Measurements from ENCODE around the gene BLTP2.

Gene BLTP2

DNA sequence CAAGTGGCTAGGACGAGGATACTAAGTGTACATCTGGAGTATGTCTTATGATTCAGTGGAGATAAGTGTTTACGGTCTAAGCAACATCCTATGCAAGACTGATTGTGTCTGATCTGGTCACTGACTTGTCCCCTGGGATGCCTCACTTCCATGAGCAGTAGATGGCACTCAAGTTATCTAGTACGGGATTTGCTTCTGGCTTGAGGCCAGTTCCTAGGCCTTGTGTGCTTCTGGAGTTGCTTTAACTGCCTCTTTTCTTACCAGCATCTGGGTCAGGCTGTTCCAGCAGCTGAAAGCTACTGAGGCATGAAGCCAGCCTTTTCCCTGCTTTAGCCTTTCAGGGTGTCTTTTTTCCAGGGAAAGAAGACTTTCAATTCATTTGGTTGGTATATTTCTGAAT is 40.0 kb upstream of the BLTP2 start:
- Mint-ChIP-seq H3K27me3 (ENCODE audit: low read depth) (no peaks in the 10 kb centered on the region), H3K27ac (no peak overlapping the region), H3K4me3 (no peak overlapping the region), H3K36me3 (ENCODE audit: low read depth) (peaks cover 81% of the 10 kb centered on the region), H3K4me1 (no peaks in the 10 kb centered on the region), H3K9me3 (no peaks in the 10 kb centered on the region)
- TF ChIP-seq, protein P1, sequence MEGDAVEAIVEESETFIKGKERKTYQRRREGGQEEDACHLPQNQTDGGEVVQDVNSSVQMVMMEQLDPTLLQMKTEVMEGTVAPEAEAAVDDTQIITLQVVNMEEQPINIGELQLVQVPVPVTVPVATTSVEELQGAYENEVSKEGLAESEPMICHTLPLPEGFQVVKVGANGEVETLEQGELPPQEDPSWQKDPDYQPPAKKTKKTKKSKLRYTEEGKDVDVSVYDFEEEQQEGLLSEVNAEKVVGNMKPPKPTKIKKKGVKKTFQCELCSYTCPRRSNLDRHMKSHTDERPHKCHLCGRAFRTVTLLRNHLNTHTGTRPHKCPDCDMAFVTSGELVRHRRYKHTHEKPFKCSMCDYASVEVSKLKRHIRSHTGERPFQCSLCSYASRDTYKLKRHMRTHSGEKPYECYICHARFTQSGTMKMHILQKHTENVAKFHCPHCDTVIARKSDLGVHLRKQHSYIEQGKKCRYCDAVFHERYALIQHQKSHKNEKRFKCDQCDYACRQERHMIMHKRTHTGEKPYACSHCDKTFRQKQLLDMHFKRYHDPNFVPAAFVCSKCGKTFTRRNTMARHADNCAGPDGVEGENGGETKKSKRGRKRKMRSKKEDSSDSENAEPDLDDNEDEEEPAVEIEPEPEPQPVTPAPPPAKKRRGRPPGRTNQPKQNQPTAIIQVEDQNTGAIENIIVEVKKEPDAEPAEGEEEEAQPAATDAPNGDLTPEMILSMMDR (IDR thresholded peaks at IDR 0.05; ENCODE audit: unreplicated experiment in 3 of 3) = peak; percentile 14 to 30 (median 17)

DNA sequence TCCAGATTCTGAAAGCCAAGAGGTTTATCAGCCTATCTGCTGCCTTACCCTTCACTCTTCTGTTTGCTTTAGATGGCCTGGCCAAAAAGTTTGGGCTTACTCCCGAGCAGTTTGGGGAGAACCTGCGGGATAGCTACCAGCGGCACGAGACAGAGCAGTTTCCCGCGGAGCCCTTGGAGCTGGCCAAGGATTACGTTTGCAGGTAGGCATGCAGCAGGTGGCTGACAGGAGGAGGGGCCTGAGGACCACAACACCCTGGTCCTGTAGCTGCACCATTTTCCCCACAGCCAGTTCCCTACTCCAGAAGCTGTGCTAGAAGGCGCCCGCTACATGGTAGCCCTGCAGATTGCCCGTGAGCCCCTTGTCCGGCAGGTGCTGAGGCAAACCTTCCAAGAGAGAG is 37.7 kb upstream of the BLTP2 start:
- TF ChIP-seq, protein P1 (IDR thresholded peaks at IDR 0.05; ENCODE audit: unreplicated experiment in 3 of 3) = no peak
- H3K27ac Mint-ChIP-seq = no peak overlapping the region
- H3K36me3 Mint-ChIP-seq (ENCODE audit: low read depth) = peaks cover 70% of the 10 kb centered on the region
- no peaks in the 10 kb centered on the region for H3K27me3 Mint-ChIP-seq (ENCODE audit: low read depth)
- no peaks in the 10 kb centered on the region for H3K4me1 Mint-ChIP-seq
- H3K9me3 Mint-ChIP-seq = no peaks in the 10 kb centered on the region
- H3K4me3 Mint-ChIP-seq = no peak overlapping the region

DNA sequence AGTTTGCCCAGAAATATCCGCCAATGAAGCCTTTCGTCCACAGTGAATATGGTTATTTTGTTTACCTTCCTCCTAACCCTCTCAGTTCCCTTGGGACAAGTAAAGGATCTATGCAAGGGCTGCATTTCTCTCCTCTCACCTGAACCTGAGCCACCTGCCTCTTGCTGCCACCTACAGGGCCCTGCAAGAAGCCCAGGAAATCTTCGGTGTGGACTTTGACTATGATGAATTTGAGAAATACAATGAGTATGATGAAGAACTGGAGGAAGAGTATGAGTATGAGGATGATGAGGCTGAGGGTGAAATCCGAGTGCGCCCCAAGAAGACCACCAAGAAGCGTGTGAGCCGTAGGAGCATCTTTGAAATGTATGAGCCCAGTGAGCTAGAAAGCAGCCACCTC is 31.0 kb upstream of the BLTP2 start:
- Mint-ChIP-seq H3K4me1 (no peaks in the 10 kb centered on the region), H3K27me3 (ENCODE audit: low read depth) (no peaks in the 10 kb centered on the region), H3K27ac (no peak overlapping the region), H3K9me3 (no peaks in the 10 kb centered on the region), H3K36me3 (ENCODE audit: low read depth) (peaks cover 70% of the 10 kb centered on the region), H3K4me3 (no peak overlapping the region)
- TF ChIP-seq, protein P1 (IDR thresholded peaks at IDR 0.05; ENCODE audit: unreplicated experiment in 3 of 3) = peak in 1 of 3 experiments; percentile 26

DNA sequence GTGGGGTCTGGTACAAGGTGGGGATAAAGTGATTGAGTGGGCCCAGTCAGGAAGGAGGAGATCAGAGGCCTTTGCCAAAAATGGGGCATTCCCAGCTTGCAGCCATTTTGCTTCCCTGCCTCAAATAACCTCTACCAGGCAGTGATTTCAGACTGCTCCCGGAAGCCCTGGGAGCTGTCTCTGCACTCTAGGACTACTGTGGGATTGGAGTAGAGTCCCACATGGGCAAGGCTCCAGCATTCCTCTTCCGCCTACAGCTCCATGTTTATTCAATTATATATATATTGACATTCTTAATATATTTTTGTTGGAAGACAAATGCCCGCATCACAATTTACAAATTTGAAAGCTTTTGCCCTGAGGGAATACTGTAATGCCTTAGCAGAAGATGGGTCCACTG is 30.5 kb upstream of the BLTP2 start:
- Mint-ChIP-seq H3K27me3 (ENCODE audit: low read depth) (no peaks in the 10 kb centered on the region), H3K36me3 (ENCODE audit: low read depth) (peaks cover 72% of the 10 kb centered on the region), H3K4me1 (no peaks in the 10 kb centered on the region), H3K4me3 (no peak overlapping the region), H3K27ac (no peak overlapping the region), H3K9me3 (no peaks in the 10 kb centered on the region)
- TF ChIP-seq, protein P1 (IDR thresholded peaks at IDR 0.05; ENCODE audit: unreplicated experiment in 3 of 3) = no peak

DNA sequence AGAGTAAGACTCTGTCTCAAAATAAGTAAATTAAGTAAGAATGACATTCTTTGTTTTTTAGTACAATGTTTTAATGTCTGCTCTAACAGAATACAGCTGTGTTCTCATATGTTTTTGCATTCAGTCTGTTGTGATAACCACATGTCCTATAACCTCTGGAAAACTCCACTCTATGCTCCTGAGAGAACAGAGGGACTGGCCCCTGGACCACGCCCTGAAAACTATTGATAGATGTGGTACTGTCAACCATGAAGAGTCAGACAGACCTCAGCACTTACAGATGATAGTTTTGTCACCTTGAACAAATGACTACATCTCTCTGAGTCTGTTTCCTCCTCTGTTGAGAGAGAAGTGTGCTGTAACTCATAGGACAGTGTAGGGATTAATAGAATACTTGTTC is 25.0 kb upstream of the BLTP2 start:
- Mint-ChIP-seq H3K9me3 (no peaks in the 10 kb centered on the region), H3K4me3 (no peak overlapping the region), H3K27me3 (ENCODE audit: low read depth) (no peaks in the 10 kb centered on the region), H3K4me1 (peaks cover 19% of the 10 kb centered on the region), H3K36me3 (ENCODE audit: low read depth) (peaks cover 68% of the 10 kb centered on the region), H3K27ac (no peak overlapping the region)
- TF ChIP-seq, protein P1 (IDR thresholded peaks at IDR 0.05; ENCODE audit: unreplicated experiment in 3 of 3) = no peak

DNA sequence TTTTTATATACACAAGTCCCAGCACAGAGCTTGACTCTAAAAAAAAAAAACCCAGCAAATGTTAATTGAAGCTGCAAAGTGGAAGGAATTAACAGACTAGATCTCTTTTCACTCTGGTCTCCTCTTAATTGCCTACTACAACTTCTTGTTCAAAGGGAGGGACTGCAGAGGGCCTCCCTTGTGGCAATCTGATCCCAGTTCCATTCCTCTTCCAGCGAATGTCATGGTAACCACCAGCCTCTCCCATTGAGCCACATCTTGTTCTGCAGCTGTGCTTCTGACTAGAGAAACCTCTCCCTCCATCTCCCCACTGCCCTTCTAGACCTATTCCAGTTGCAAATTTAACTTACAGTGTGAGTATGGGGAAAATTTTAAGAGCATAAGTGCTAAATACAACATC is 22.9 kb upstream of the BLTP2 start:
- TF ChIP-seq, protein P1 (IDR thresholded peaks at IDR 0.05; ENCODE audit: unreplicated experiment in 3 of 3) = no peak
- peaks cover 61% of the 10 kb centered on the region for H3K36me3 Mint-ChIP-seq (ENCODE audit: low read depth)
- H3K4me1 Mint-ChIP-seq = peaks cover 38% of the 10 kb centered on the region
- H3K9me3 Mint-ChIP-seq = no peaks in the 10 kb centered on the region
- H3K27me3 Mint-ChIP-seq (ENCODE audit: low read depth) = no peaks in the 10 kb centered on the region
- peak overlapping the region in 1 of 3 experiments; percentile 14 for H3K27ac Mint-ChIP-seq
- no peak overlapping the region for H3K4me3 Mint-ChIP-seq

Data from nephron (organoid).